HepG2 (cell line): Measurements from ENCODE around the gene ATG5. TPM values are rescaled to one million over a fixed set of nuclear protein-coding genes. Genes with fewer than 3 reads are reported as not detected.
A peak's percentile ranks its signal among the peaks of the same experiment; 100 is the strongest.

Source experiments
- CHCHD3 ChIP-seq: sonication (generic); formaldehyde crosslinking; IDR thresholded peaks from 2 replicates; pipeline ENCODE4 v1.8.0; 2022; ENCODE audit warnings: mild to moderate bottlenecking, missing genetic modification reagents, moderate library complexity
- CSRNP1 ChIP-seq: sonication (generic); formaldehyde crosslinking; IDR thresholded peaks from 2 replicates; pipeline ENCODE4 v1.8.1; 2023; ENCODE audit warnings: mild to moderate bottlenecking, missing genetic modification reagents
- DPF2 ChIP-seq: sonication (generic); formaldehyde crosslinking; IDR thresholded peaks from 2 replicates; pipeline ENCODE4 v1.4.0; 2020; ENCODE audit warnings: mild to moderate bottlenecking, low read depth, missing genetic modification reagents, borderline replicate concordance
- EED ChIP-seq: sonication (generic); formaldehyde crosslinking; IDR thresholded peaks from 2 replicates; pipeline ENCODE4 v1.5.0; 2020; ENCODE audit warnings: mild to moderate bottlenecking, missing genetic modification reagents
- GPN1 ChIP-seq: sonication (generic); formaldehyde crosslinking; IDR thresholded peaks from 2 replicates; pipeline ENCODE4 v1.5.1; 2020; ENCODE audit warnings: missing genetic modification reagents, borderline replicate concordance
- HNF1B ChIP-seq: sonication (generic); formaldehyde crosslinking; IDR thresholded peaks from 2 replicates; pipeline ENCODE4 v1.5.1; 2020; ENCODE audit warnings: mild to moderate bottlenecking, moderate library complexity, missing genetic modification reagents
- HNRNPK ChIP-seq: fragments of 200-400 bp; formaldehyde crosslinking; IDR thresholded peaks from 2 replicates; pipeline ENCODE4 v1.6.1; 2018; ENCODE audit warnings: low read length, low read depth, moderate library complexity, mild to moderate bottlenecking; ENCODE audit not compliant: poor library complexity, severe bottlenecking
- HNRNPL ChIP-seq: fragments of 200-400 bp; formaldehyde crosslinking; IDR thresholded peaks from 2 replicates; pipeline ENCODE4 v1.6.1; 2017; ENCODE audit warnings: mild to moderate bottlenecking, low read depth, low read length
- KDM5A ChIP-seq: fragments of 200-600 bp; sonication (generic); IDR thresholded peaks from 2 replicates; pipeline ENCODE4 v1.7.0; 2018; ENCODE audit warnings: antibody characterized with exemption, mild to moderate bottlenecking, low read length, borderline replicate concordance
- PHF21A ChIP-seq: sonication (generic); formaldehyde crosslinking; IDR thresholded peaks from 2 replicates; pipeline ENCODE4 v1.5.0; 2020; ENCODE audit warnings: mild to moderate bottlenecking, missing genetic modification reagents
- SNAPC5 ChIP-seq: sonication (generic); formaldehyde crosslinking; IDR thresholded peaks from 2 replicates; pipeline ENCODE4 v1.8.1; 2023; ENCODE audit warnings: mild to moderate bottlenecking, missing genetic modification reagents, borderline replicate concordance
- SP1 ChIP-seq, 2 experiments: fragments of 450-650 bp in 1 of 2; sonication (generic) in 1 of 2; formaldehyde crosslinking in 1 of 2; IDR thresholded peaks; 2 replicates each; pipeline versions ENCODE4 v1.4.0 to v1.6.1; 2016 to 2020; ENCODE audit warnings: missing genetic modification reagents in 1 of 2
- ZBTB44 ChIP-seq: sonication (generic); formaldehyde crosslinking; IDR thresholded peaks from 2 replicates; pipeline ENCODE4 v1.4.0; 2020; ENCODE audit warnings: missing genetic modification reagents
- ZNF546 ChIP-seq: sonication (generic); formaldehyde crosslinking; conservative IDR thresholded peaks from 2 replicates; pipeline ENCODE4 v1.8.1; 2023; ENCODE audit warnings: mild to moderate bottlenecking, missing genetic modification reagents
- ZNF550 ChIP-seq: sonication (generic); formaldehyde crosslinking; IDR thresholded peaks from 2 replicates; pipeline ENCODE4 v1.4.0; 2020; ENCODE audit warnings: mild to moderate bottlenecking, missing genetic modification reagents, borderline replicate concordance
- ZNF605 ChIP-seq: sonication (generic); formaldehyde crosslinking; IDR thresholded peaks from 2 replicates; pipeline ENCODE4 v1.8.0; 2022; ENCODE audit warnings: mild to moderate bottlenecking, missing genetic modification reagents
- ZNF687 ChIP-seq: sonication (generic); formaldehyde crosslinking; IDR thresholded peaks from 2 replicates; pipeline ENCODE4 v1.5.1; 2020; ENCODE audit warnings: mild to moderate bottlenecking, missing genetic modification reagents, moderate library complexity
- ZNF703 ChIP-seq: sonication (generic); formaldehyde crosslinking; IDR thresholded peaks from 2 replicates; pipeline ENCODE4 v1.5.1; 2020; ENCODE audit warnings: missing genetic modification reagents, mild to moderate bottlenecking, moderate library complexity, borderline replicate concordance
- polyA plus RNA-seq, 8 experiments: library from polyadenylated mRNA; depleted of rRNA in 3 of 8; stranded (reverse) in 7 of 8; unstranded in 1 of 8; fragments of >200 nt; fragmentation: Illumina TruSeq in 4 of 8; extraction: Trizol in 4 of 8; gene quantifications; 2 replicates each; pipeline versions ENCODE4 v1.2.1 to v1.2.3, GENCODE V29; 2011 to 2016; ENCODE audit warnings: low read depth in 4 of 8, missing spikeins in 1 of 8, mixed read lengths in 1 of 8; ENCODE audit not compliant: insufficient read depth in 1 of 8
- total RNA-seq, 5 experiments: library from RNA; depleted of rRNA; stranded (reverse); fragments of >200 nt; fragmentation: Illumina TruSeq; extraction: Trizol; gene quantifications; 2 replicates each; pipeline ENCODE4 v1.2.3, GENCODE V29; 2016; ENCODE audit warnings: low read depth in 1 of 5

Gene ATG5
- total and polyA plus RNA-seq, 2 of the 13 experiments (the other 11 are each of a cell fraction or from before 2014, with no cell fraction given), result 21.3 to 48.0 TPM

GRCh38 chr6:106325336-106326178, at the start of gene ATG5 (continued):
- no peak for TF ChIP-seq GPN1 (CRISPR knock-in tag)
- no peak for TF ChIP-seq SP1 (IDR thresholded peaks at IDR 0.05)
- TF ChIP-seq SP1 (CRISPR knock-in tag; IDR thresholded peaks at IDR 0.05), result peak; percentile 77
- TF ChIP-seq HNF1B, result peak; percentile 95
- TF ChIP-seq ZBTB44 (CRISPR knock-in tag), result no peak
- peak; percentile 88 for TF ChIP-seq ZNF687 (CRISPR knock-in tag)
- no peak for TF ChIP-seq CHCHD3 (CRISPR knock-in tag)
- TF ChIP-seq ZNF546, result no peak
- TF ChIP-seq EED (CRISPR knock-in tag), result peak; percentile 68; the same call in 1 of the 2 replicates
- no peak for TF ChIP-seq SNAPC5 (CRISPR knock-in tag)
- TF ChIP-seq ZNF605 (CRISPR knock-in tag), result peak; percentile 96
- TF ChIP-seq HNRNPL, result peak; percentile 75; the same call in 1 of the 2 replicates
- no peak for TF ChIP-seq ZNF703 (CRISPR knock-in tag)
- TF ChIP-seq HNRNPK, result peak; percentile 36
- TF ChIP-seq CSRNP1 (CRISPR knock-in tag), result peak; percentile 70; the same call in 1 of the 2 replicates
- 0 out of 2 replicates have a peak, but pooled peaks have one; percentile 62 for TF ChIP-seq ZNF550 (CRISPR knock-in tag)
- peak; percentile 47; the same call in 1 of the 2 replicates for TF ChIP-seq DPF2 (CRISPR knock-in tag)
- TF ChIP-seq KDM5A, result peak; percentile 91
- TF ChIP-seq PHF21A (CRISPR knock-in tag), result peak; percentile 73; the same call in 1 of the 2 replicates
